ENCODE results near the gene ARL14EPL.

- TF ChIP-seq TCF4 (CRISPR knock-in tag; IDR thresholded peaks at IDR 0.05; ENCODE audit: borderline replicate concordance) (no peak), ZFP3 (CRISPR knock-in tag; IDR thresholded peaks at IDR 0.05) (no peak), ZNF8 (CRISPR knock-in tag; IDR thresholded peaks at IDR 0.05) (no peak), BACH2 (CRISPR knock-in tag; IDR thresholded peaks at IDR 0.05; ENCODE audit: borderline replicate concordance) (no peak), GLIS3 (CRISPR knock-in tag; IDR thresholded peaks at IDR 0.05) (no peak), TOX (CRISPR knock-in tag; IDR thresholded peaks at IDR 0.05; ENCODE audit: borderline replicate concordance) (no peak), RARB (CRISPR knock-in tag; IDR thresholded peaks at IDR 0.05) (no peak), ESRRG (CRISPR knock-in tag; IDR thresholded peaks at IDR 0.05) (no peak), CSDC2 (CRISPR knock-in tag; IDR thresholded peaks at IDR 0.05) (no peak)
- TF ChIP-seq, protein P1, sequence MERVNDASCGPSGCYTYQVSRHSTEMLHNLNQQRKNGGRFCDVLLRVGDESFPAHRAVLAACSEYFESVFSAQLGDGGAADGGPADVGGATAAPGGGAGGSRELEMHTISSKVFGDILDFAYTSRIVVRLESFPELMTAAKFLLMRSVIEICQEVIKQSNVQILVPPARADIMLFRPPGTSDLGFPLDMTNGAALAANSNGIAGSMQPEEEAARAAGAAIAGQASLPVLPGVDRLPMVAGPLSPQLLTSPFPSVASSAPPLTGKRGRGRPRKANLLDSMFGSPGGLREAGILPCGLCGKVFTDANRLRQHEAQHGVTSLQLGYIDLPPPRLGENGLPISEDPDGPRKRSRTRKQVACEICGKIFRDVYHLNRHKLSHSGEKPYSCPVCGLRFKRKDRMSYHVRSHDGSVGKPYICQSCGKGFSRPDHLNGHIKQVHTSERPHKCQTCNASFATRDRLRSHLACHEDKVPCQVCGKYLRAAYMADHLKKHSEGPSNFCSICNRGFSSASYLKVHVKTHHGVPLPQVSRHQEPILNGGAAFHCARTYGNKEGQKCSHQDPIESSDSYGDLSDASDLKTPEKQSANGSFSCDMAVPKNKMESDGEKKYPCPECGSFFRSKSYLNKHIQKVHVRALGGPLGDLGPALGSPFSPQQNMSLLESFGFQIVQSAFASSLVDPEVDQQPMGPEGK (CRISPR knock-in tag; IDR thresholded peaks at IDR 0.05; ENCODE audit: borderline replicate concordance): no peak
Observed at GRCh38 chr5:116078199-116078598, 45.9 kb downstream of the ARL14EPL start.
